PC-3 (cell line): ENCODE results near the gene FAM98B. TPM values are rescaled to one million over a fixed set of nuclear protein-coding genes. Genes with fewer than 3 reads are reported as not detected.

Experiments
- ATAC-seq: fragments of 200-7000 bp; cut with Tn5 transposase; 2 replicates; pipeline ENCODE4 v1.9.1; 2020; ENCODE audit warnings: mild to moderate bottlenecking, moderate library complexity
- BruUV-seq: library from RNA; stranded (reverse); fragments of 400-500 nt; replicated peaks from 2 replicates; lab custom pipeline; 2021; lab: Mats Ljungman, UMichigan
- CTCF ChIA-PET: fragments of 300-600 bp; sonication (Branson Sonifier 250); formaldehyde crosslinking; loops from one replicate; lab custom pipeline; 2022; ENCODE audit warnings: antibody characterized with exemption; lab: Charles Lee
- POLR2A ChIA-PET: fragments of 300-600 bp; sonication (Branson Sonifier 250); formaldehyde crosslinking; loops from one replicate; lab custom pipeline; 2022; ENCODE audit warnings: antibody characterized with exemption; ENCODE audit not compliant: unreplicated experiment; lab: Charles Lee
- DNase-seq: peaks from one replicate; pipeline ENCODE4 v3.0.0-alpha.2; 2015
- H2AFZ ChIP-seq: fragments of 300-600 bp; sonication (generic); 2 replicates; pipeline ENCODE4 v1.6.0; 2016; ENCODE audit warnings: antibody characterized with exemption, low read length
- H3F3A ChIP-seq: fragments of 300-600 bp; sonication (generic); one replicate; pipeline ENCODE4 v1.6.0; 2017; ENCODE audit warnings: antibody characterized with exemption, low read length, control low read depth, mild to moderate bottlenecking; ENCODE audit not compliant: unreplicated experiment
- H3K27ac ChIP-seq: fragments of 300-600 bp; sonication (generic); 2 replicates; pipeline ENCODE4 v1.5.1; 2016; ENCODE audit warnings: mild to moderate bottlenecking, low read length
- H3K27me3 ChIP-seq: fragments of 300-600 bp; sonication (generic); 2 replicates; pipeline ENCODE4 v1.6.1; 2016; ENCODE audit warnings: low read length, mixed read lengths
- H3K36me3 ChIP-seq: fragments of 300-600 bp; sonication (generic); 2 replicates; pipeline ENCODE4 v1.6.1; 2016; ENCODE audit warnings: low read depth, mixed run types, low read length, mixed read lengths
- H3K4me1 ChIP-seq: fragments of 300-600 bp; sonication (generic); 2 replicates; pipeline ENCODE4 v1.5.1; 2016; ENCODE audit warnings: low read length; ENCODE audit not compliant: insufficient read depth
- H3K4me2 ChIP-seq: fragments of 300-600 bp; sonication (generic); 2 replicates; pipeline ENCODE4 v1.6.0; 2016; ENCODE audit warnings: low read length
- H3K4me3 ChIP-seq: fragments of 300-600 bp; sonication (generic); 2 replicates; pipeline ENCODE4 v1.5.1; 2016; ENCODE audit warnings: mild to moderate bottlenecking, low read length, mixed read lengths
- H3K79me2 ChIP-seq: fragments of 300-600 bp; sonication (generic); 2 replicates; pipeline ENCODE4 v1.6.1; 2017; ENCODE audit warnings: low read length, mixed read lengths
- H3K9ac ChIP-seq: fragments of 300-600 bp; sonication (generic); 2 replicates; pipeline ENCODE4 v1.6.0; 2016; ENCODE audit warnings: mild to moderate bottlenecking, low read length
- H3K9me2 ChIP-seq: fragments of 300-600 bp; sonication (generic); replicated peaks from 2 replicates; pipeline ENCODE4 v1.6.1; 2016; ENCODE audit warnings: mixed run types, low read length, mixed read lengths
- H3K9me3 ChIP-seq: fragments of 300-600 bp; sonication (generic); 2 replicates; pipeline ENCODE4 v1.6.1; 2016; ENCODE audit warnings: low read length, mixed read lengths
- H4K20me1 ChIP-seq: fragments of 300-600 bp; sonication (generic); 2 replicates; pipeline ENCODE4 v1.6.1; 2016; ENCODE audit warnings: low read length, mixed read lengths
- CTCF ChIP-seq: fragments of 300-600 bp; sonication (generic); conservative IDR thresholded peaks from 2 replicates; pipeline ENCODE4 v1.5.1; 2017; ENCODE audit warnings: antibody characterized with exemption, low read depth, mild to moderate bottlenecking, low read length
- EZH2 ChIP-seq: fragments of 300-600 bp; sonication (generic); IDR thresholded peaks from one replicate; pipeline ENCODE4 v1.6.1; 2017; ENCODE audit warnings: antibody characterized with exemption, mild to moderate bottlenecking, low read length; ENCODE audit not compliant: unreplicated experiment
- EZH2phosphoT487 ChIP-seq: fragments of 300-600 bp; sonication (generic); IDR thresholded peaks from 2 replicates; pipeline ENCODE4 v1.6.1; 2018; ENCODE audit warnings: mild to moderate bottlenecking, antibody characterized with exemption, low read length, borderline replicate concordance
- intact Hi-C: fragments of 100-400 bp; cut with micrococcal nuclease; formaldehyde crosslinking; loops from 2 replicates; pipeline ENCODE4 v1.9.0; 2023
- total RNA-seq: library from RNA; depleted of rRNA; stranded (reverse); fragments of >200 nt; gene quantifications from 2 replicates; pipeline ENCODE4 v1.2.3, GENCODE V29; 2014

Gene FAM98B
- total RNA-seq, 1 experiment from 2014 or later = 7.8 TPM

GRCh38 chr15:38470816-38471215, 16.9 kb downstream of the FAM98B start:
- no TSS peak for BruUV-seq
- no peak overlapping the region for H3K4me2 ChIP-seq
- ATAC-seq (no peak), DNase-seq (no peak)
- H3F3A ChIP-seq = no peaks in the 10 kb centered on the region
- ChIA-PET CTCF (no interaction called here), POLR2A (no interaction called here)
- no peaks in the 10 kb centered on the region for H4K20me1 ChIP-seq
- intact Hi-C loops = loop anchor here (10.0 kb wide), 1 partner anchor 174 kb away; no protein-coding TSS in a partner anchor
- H3K4me1 ChIP-seq = no peaks in the 10 kb centered on the region
- no peak overlapping the region for H3K4me3 ChIP-seq
- H3K9ac ChIP-seq = no peak overlapping the region
- H3K79me2 ChIP-seq = peaks cover 8% of the 10 kb centered on the region; the same call in 1 of the 2 replicates
- H3K36me3 ChIP-seq = peaks cover 32% of the 10 kb centered on the region
- no peaks in the 10 kb centered on the region for H3K9me3 ChIP-seq
- no peaks in the 10 kb centered on the region for H3K9me2 ChIP-seq
- no peak overlapping the region for H3K27ac ChIP-seq
- TF ChIP-seq CTCF = no peak
- TF ChIP-seq EZH2 = no peak
- TF ChIP-seq EZH2phosphoT487 = no peak
- H2AFZ ChIP-seq = no peak overlapping the region
- no peaks in the 10 kb centered on the region for H3K27me3 ChIP-seq

- Histone ChIP-seq H3F3A (no peaks in the 10 kb centered on the region), H3K27ac (no peak overlapping the region), H4K20me1 (no peaks in the 10 kb centered on the region), H3K9me3 (no peaks in the 10 kb centered on the region), H3K27me3 (no peaks in the 10 kb centered on the region), H3K79me2 (peaks cover 7% of the 10 kb centered on the region; the same call in 1 of the 2 replicates), H3K9ac (no peak overlapping the region), H3K4me3 (no peak overlapping the region), H3K4me1 (no peaks in the 10 kb centered on the region), H2AFZ (no peak overlapping the region), H3K9me2 (no peaks in the 10 kb centered on the region), H3K4me2 (no peak overlapping the region), H3K36me3 (peaks cover 40% of the 10 kb centered on the region)
- intact Hi-C loops = loop anchor here (10.0 kb wide), 1 partner anchor 173 kb away; no protein-coding TSS in a partner anchor
- TF ChIP-seq EZH2 = no peak
- DNase-seq (no peak), ATAC-seq (no peak)
- BruUV-seq = no TSS peak
- ChIA-PET POLR2A (interaction anchor here (0.6 kb wide), 1 partner anchor 15 kb away, joined by 3 read pairs; no protein-coding TSS in a partner anchor), CTCF (no interaction called here)
Measured at GRCh38 chr15:38471974-38472373, 18.0 kb downstream of the FAM98B start.

GRCh38 chr15:38474155-38474757, 20.3 kb downstream of the FAM98B start:
- H3K9me2 ChIP-seq = no peaks in the 10 kb centered on the region
- H3K27ac ChIP-seq = no peak overlapping the region
- no peak overlapping the region for H2AFZ ChIP-seq
- no peak overlapping the region for H3K4me3 ChIP-seq
- H4K20me1 ChIP-seq = no peaks in the 10 kb centered on the region
- H3K79me2 ChIP-seq = no peaks in the 10 kb centered on the region
- no peaks in the 10 kb centered on the region for H3F3A ChIP-seq
- ChIA-PET CTCF (interaction anchor here (0.9 kb wide), 1 partner anchor 13 kb away, joined by 3 read pairs; no protein-coding TSS in a partner anchor), POLR2A (interaction anchor here (1.0 kb wide), 1 partner anchor 20 kb away, joined by 4 read pairs; no protein-coding TSS in a partner anchor)
- DNase-seq (peak; percentile 66), ATAC-seq (peak; percentile 95)
- no peaks in the 10 kb centered on the region for H3K27me3 ChIP-seq
- no peak overlapping the region for H3K9ac ChIP-seq
- TF ChIP-seq EZH2 = no peak
- TF ChIP-seq CTCF = peak; percentile 80
- no peak for TF ChIP-seq EZH2phosphoT487
- intact Hi-C loops = loop anchor here (1.0 to 10.0 kb wide), 2 partner anchors 171 to 209 kb away; no protein-coding TSS in a partner anchor
- BruUV-seq = no TSS peak
- no peak overlapping the region for H3K4me2 ChIP-seq
- H3K4me1 ChIP-seq = no peaks in the 10 kb centered on the region
- no peaks in the 10 kb centered on the region for H3K9me3 ChIP-seq
- H3K36me3 ChIP-seq = peaks cover 44% of the 10 kb centered on the region
